ACC112 (cell line): ENCODE data around the gene FLRT2.
A peak's percentile ranks its signal among the peaks of the same experiment; 100 is the strongest.

Experiments
- H2AFZ ChIP-seq: fragments of 200-600 bp; sonication (generic); one replicate; pipeline ENCODE4 v1.6.0; 2017; ENCODE audit warnings: antibody characterized with exemption, low read length; ENCODE audit not compliant: unreplicated experiment
- H3K27ac ChIP-seq: fragments of 200-600 bp; sonication (generic); 2 replicates; pipeline ENCODE4 v1.5.1; 2014; ENCODE audit warnings: low read depth, mild to moderate bottlenecking, antibody characterized with exemption, low read length, moderate library complexity
- H3K27me3 ChIP-seq: fragments of 200-600 bp; sonication (generic); 2 replicates; pipeline ENCODE4 v1.6.1; 2014; ENCODE audit warnings: mild to moderate bottlenecking, antibody characterized with exemption, low read length, moderate library complexity, mixed read lengths; ENCODE audit not compliant: insufficient read depth
- H3K36me3 ChIP-seq: fragments of 200-600 bp; sonication (generic); 2 replicates; pipeline ENCODE4 v1.6.1; 2016; ENCODE audit warnings: mild to moderate bottlenecking, antibody characterized with exemption, low read length, moderate library complexity, mixed read lengths; ENCODE audit not compliant: insufficient read depth
- H3K4me1 ChIP-seq: fragments of 200-600 bp; sonication (generic); one replicate; pipeline ENCODE4 v1.6.1; 2016; ENCODE audit warnings: low read length, mixed read lengths; ENCODE audit not compliant: insufficient read depth, unreplicated experiment, control insufficient read depth
- H3K4me3 ChIP-seq: fragments of 200-600 bp; sonication (generic); 2 replicates; pipeline ENCODE4 v1.5.1; 2014; ENCODE audit warnings: mild to moderate bottlenecking, low read depth, low read length
- H3K79me2 ChIP-seq: fragments of 200-600 bp; sonication (generic); one replicate; pipeline ENCODE4 v1.6.0; 2016; ENCODE audit warnings: low read length; ENCODE audit not compliant: control insufficient read depth, unreplicated experiment, insufficient read depth

The FLRT2 gene

GRCh38 chr14:85562630-85563029, 32.7 kb downstream of the FLRT2 start:
- Histone ChIP-seq H3K4me3 (no peak overlapping the region), H3K79me2 (no peaks in the 10 kb centered on the region), H3K36me3 (no peaks in the 10 kb centered on the region)

GRCh38 chr14:85564841-85565527, 35.0 kb downstream of the FLRT2 start:
- H3K27me3 ChIP-seq = no peaks in the 10 kb centered on the region
- peak overlapping the region; percentile 21; the same call in 1 of the 2 replicates for H3K4me3 ChIP-seq
- H3K27ac ChIP-seq = peak overlapping the region; percentile 95
- H3K36me3 ChIP-seq = no peaks in the 10 kb centered on the region
- no peaks in the 10 kb centered on the region for H3K79me2 ChIP-seq
- peak overlapping the region; percentile 4 for H2AFZ ChIP-seq
- H3K4me1 ChIP-seq = peaks cover 32% of the 10 kb centered on the region

More at GRCh38 chr14:85562630-85563029, 32.7 kb downstream of the FLRT2 start:
- H2AFZ ChIP-seq = no peak overlapping the region
- peaks cover 32% of the 10 kb centered on the region for H3K4me1 ChIP-seq
- no peaks in the 10 kb centered on the region for H3K27me3 ChIP-seq
- H3K27ac ChIP-seq = no peak overlapping the region

- H3K79me2 ChIP-seq = no peaks in the 10 kb centered on the region
- no peaks in the 10 kb centered on the region for H3K27me3 ChIP-seq
- H3K27ac ChIP-seq = peak overlapping the region; percentile 95
- no peak overlapping the region for H2AFZ ChIP-seq
- no peaks in the 10 kb centered on the region for H3K36me3 ChIP-seq
- H3K4me3 ChIP-seq = peak overlapping the region; percentile 36; the same call in 1 of the 2 replicates
- peaks cover 32% of the 10 kb centered on the region for H3K4me1 ChIP-seq
Observed at GRCh38 chr14:85565862-85566296, 35.9 kb downstream of the FLRT2 start.

- Histone ChIP-seq H3K27ac (peak overlapping the region; percentile 95), H2AFZ (no peak overlapping the region), H3K79me2 (no peaks in the 10 kb centered on the region), H3K4me1 (peaks cover 32% of the 10 kb centered on the region), H3K4me3 (peak overlapping the region; percentile 8; the same call in 1 of the 2 replicates), H3K36me3 (no peaks in the 10 kb centered on the region), H3K27me3 (no peaks in the 10 kb centered on the region)
Observed at GRCh38 chr14:85566603-85567002, 36.7 kb downstream of the FLRT2 start.

- Histone ChIP-seq H3K79me2 (no peaks in the 10 kb centered on the region), H2AFZ (no peak overlapping the region), H3K27ac (peak overlapping the region; percentile 75), H3K27me3 (no peaks in the 10 kb centered on the region), H3K4me3 (no peak overlapping the region), H3K4me1 (peaks cover 53% of the 10 kb centered on the region), H3K36me3 (no peaks in the 10 kb centered on the region)
Observed at GRCh38 chr14:85572011-85572410, 42.1 kb downstream of the FLRT2 start.

- peak overlapping the region; percentile 23; the same call in 1 of the 2 replicates for H3K4me3 ChIP-seq
- H3K27ac ChIP-seq = peak overlapping the region; percentile 75
- H3K36me3 ChIP-seq = no peaks in the 10 kb centered on the region
- no peaks in the 10 kb centered on the region for H3K79me2 ChIP-seq
- H2AFZ ChIP-seq = peak overlapping the region; percentile 17
- H3K27me3 ChIP-seq = no peaks in the 10 kb centered on the region
- peaks cover 55% of the 10 kb centered on the region for H3K4me1 ChIP-seq
Observed at GRCh38 chr14:85572845-85573244, 42.9 kb downstream of the FLRT2 start.

GRCh38 chr14:85573406-85573805, 43.5 kb downstream of the FLRT2 start:
- no peaks in the 10 kb centered on the region for H3K79me2 ChIP-seq
- H3K27ac ChIP-seq = peak overlapping the region; percentile 75
- H3K4me3 ChIP-seq = peak overlapping the region; percentile 23; the same call in 1 of the 2 replicates
- H2AFZ ChIP-seq = peak overlapping the region; percentile 17
- no peaks in the 10 kb centered on the region for H3K27me3 ChIP-seq
- no peaks in the 10 kb centered on the region for H3K36me3 ChIP-seq
- H3K4me1 ChIP-seq = peaks cover 55% of the 10 kb centered on the region

GRCh38 chr14:85574853-85575616, 45.1 kb downstream of the FLRT2 start:
- Histone ChIP-seq H3K4me3 (no peak overlapping the region), H2AFZ (peak overlapping the region; percentile 31), H3K79me2 (no peaks in the 10 kb centered on the region), H3K4me1 (peaks cover 56% of the 10 kb centered on the region), H3K27ac (no peak overlapping the region), H3K27me3 (no peaks in the 10 kb centered on the region), H3K36me3 (no peaks in the 10 kb centered on the region)

- Histone ChIP-seq H3K27me3 (no peaks in the 10 kb centered on the region), H3K4me1 (peaks cover 62% of the 10 kb centered on the region), H3K27ac (no peak overlapping the region)
Observed at GRCh38 chr14:85575617-85575898, 45.6 kb downstream of the FLRT2 start.

GRCh38 chr14:85576218-85576617, 46.3 kb downstream of the FLRT2 start:
- no peaks in the 10 kb centered on the region for H3K79me2 ChIP-seq
- H3K27me3 ChIP-seq = no peaks in the 10 kb centered on the region
- H3K36me3 ChIP-seq = no peaks in the 10 kb centered on the region
- no peak overlapping the region for H3K4me3 ChIP-seq
- H2AFZ ChIP-seq = no peak overlapping the region
- peaks cover 68% of the 10 kb centered on the region for H3K4me1 ChIP-seq
- H3K27ac ChIP-seq = no peak overlapping the region

More at GRCh38 chr14:85575617-85575898, 45.6 kb downstream of the FLRT2 start:
- Histone ChIP-seq H3K79me2 (no peaks in the 10 kb centered on the region), H2AFZ (peak overlapping the region; percentile 31), H3K36me3 (no peaks in the 10 kb centered on the region), H3K4me3 (no peak overlapping the region)
